SK-N-MC (cell line): ENCODE data around the gene FARS2.

Experiments used
- EZH2 ChIP-seq: fragments of 200-600 bp; sonication (generic); IDR thresholded peaks from one replicate; pipeline ENCODE4 v1.6.1; 2017; ENCODE audit warnings: antibody characterized with exemption
- FOXP2 ChIP-seq: optimal IDR thresholded peaks from 2 replicates; pipeline ENCODE3; 2011; ENCODE audit warnings: mild to moderate bottlenecking, moderate library complexity; ENCODE audit not compliant: insufficient read depth; ENCODE audit errors: extremely low read length, control extremely low read depth
- POLR2AphosphoS5 ChIP-seq: IDR thresholded peaks from 2 replicates; pipeline ENCODE4 v1.6.1; 2012; ENCODE audit warnings: mild to moderate bottlenecking, low read depth, low read length, borderline replicate concordance

- TF ChIP-seq EZH2 (no peak), POLR2AphosphoS5 (no peak), FOXP2 (no peak)
These were observed 30.0 kb upstream of the FARS2 start for GRCh38 chr6:5231289-5231688.
